ENCODE results near the gene PLXNB3.
A peak's percentile ranks its signal among the peaks of the same experiment; 100 is the strongest.

Gene PLXNB3

GRCh38 chrX:153773218-153773611 is 9.2 kb downstream of the PLXNB3 start:
- no peak for DNase-seq

- no peak for DNase-seq
These were observed 9.9 kb downstream of the PLXNB3 start for GRCh38 chrX:153773741-153774575.

GRCh38 chrX:153774576-153775292 is 10.7 kb downstream of the PLXNB3 start:
- no peak for DNase-seq

GRCh38 chrX:153775293-153776119 is 11.5 kb downstream of the PLXNB3 start:
- DNase-seq = no peak

GRCh38 chrX:153776120-153776599 is 12.1 kb downstream of the PLXNB3 start:
- DNase-seq = no peak

GRCh38 chrX:153776611-153777045 is 12.6 kb downstream of the PLXNB3 start:
- no peak for DNase-seq

GRCh38 chrX:153777261-153778090 is 13.4 kb downstream of the PLXNB3 start:
- no peak for DNase-seq

- no peak for DNase-seq
These were observed 14.1 kb downstream of the PLXNB3 start for GRCh38 chrX:153778181-153778580.

GRCh38 chrX:153778684-153779101 is 14.6 kb downstream of the PLXNB3 start:
- no peak for DNase-seq

- DNase-seq = no peak
These were observed 16.0 kb downstream of the PLXNB3 start for GRCh38 chrX:153779891-153780677.

- DNase-seq = peak in 3 of 51 donors; percentile 7 to 22 (median 19)
These were observed 16.8 kb downstream of the PLXNB3 start, which contains the start of gene SRPK3 for GRCh38 chrX:153780678-153781427. SRPK3 (plus strand) TSS chrX:153781041; CDS start chrX:153781087, 46 bp downstream.

GRCh38 chrX:153781428-153782047 is 17.5 kb downstream of the PLXNB3 start:
- DNase-seq = peak in 8 of 51 donors; percentile 2 to 35 (median 14)

- peak in 14 of 51 donors; percentile 3 to 46 (median 18) for DNase-seq
These were observed 18.3 kb downstream of the PLXNB3 start for GRCh38 chrX:153782313-153782712.

- DNase-seq = no peak
These were observed 18.8 kb downstream of the PLXNB3 start for GRCh38 chrX:153782871-153783270.

GRCh38 chrX:153783378-153784013 is 19.4 kb downstream of the PLXNB3 start:
- DNase-seq = no peak

- no peak for DNase-seq
These were observed 20.4 kb downstream of the PLXNB3 start for GRCh38 chrX:153784325-153784967.

- peak in 1 of 51 donors; percentile 16 for DNase-seq
These were observed 22.6 kb downstream of the PLXNB3 start for GRCh38 chrX:153786669-153787068.
